Neural crest cell (in vitro differentiated cells): ENCODE results near the gene CCDC87. TPM values are rescaled to one million over a fixed set of nuclear protein-coding genes. Genes with fewer than 3 reads are reported as not detected.

Experiments
- DNase-seq: peaks from one replicate; pipeline ENCODE4 v3.0.0; 2021; ENCODE audit warnings: low read depth, mixed read lengths, low spot score
- H3K27ac Mint-ChIP-seq: one replicate; pipeline ENCODE4 v1.8.0; 2021; ENCODE audit warnings: mild to moderate bottlenecking, mixed read lengths; ENCODE audit not compliant: unreplicated experiment
- H3K27me3 Mint-ChIP-seq: 2 replicates; pipeline ENCODE4 v1.8.0; 2021; ENCODE audit warnings: low read depth, mild to moderate bottlenecking, mixed read lengths
- H3K36me3 Mint-ChIP-seq: 2 replicates; pipeline ENCODE4 v1.8.0; 2021; ENCODE audit warnings: low read depth, mild to moderate bottlenecking, mixed read lengths
- H3K4me1 Mint-ChIP-seq: 2 replicates; pipeline ENCODE4 v1.8.0; 2021; ENCODE audit warnings: mixed read lengths
- H3K4me3 Mint-ChIP-seq: one replicate; pipeline ENCODE4 v1.8.0; 2021; ENCODE audit warnings: mild to moderate bottlenecking, mixed read lengths
- H3K9me3 Mint-ChIP-seq: 2 replicates; pipeline ENCODE4 v1.8.0; 2021; ENCODE audit warnings: mixed read lengths
- total RNA-seq: library from RNA; stranded (reverse); gene quantifications from 2 replicates; pipeline ENCODE4 v1.2.1, GENCODE V29; 2021
- TF ChIP-seq, protein P1 (sequence below): fragments of 200-600 bp; sonication (generic); conservative IDR thresholded peaks from 2 replicates; pipeline ENCODE4 v1.5.0; 2021; ENCODE audit warnings: antibody characterized with exemption, mild to moderate bottlenecking

CCDC87 gene
- total RNA-seq, 1 donor from 2014 or later: 0.93 TPM

- H3K27ac Mint-ChIP-seq: peak overlapping the region; percentile 35
- TF ChIP-seq, protein P1, sequence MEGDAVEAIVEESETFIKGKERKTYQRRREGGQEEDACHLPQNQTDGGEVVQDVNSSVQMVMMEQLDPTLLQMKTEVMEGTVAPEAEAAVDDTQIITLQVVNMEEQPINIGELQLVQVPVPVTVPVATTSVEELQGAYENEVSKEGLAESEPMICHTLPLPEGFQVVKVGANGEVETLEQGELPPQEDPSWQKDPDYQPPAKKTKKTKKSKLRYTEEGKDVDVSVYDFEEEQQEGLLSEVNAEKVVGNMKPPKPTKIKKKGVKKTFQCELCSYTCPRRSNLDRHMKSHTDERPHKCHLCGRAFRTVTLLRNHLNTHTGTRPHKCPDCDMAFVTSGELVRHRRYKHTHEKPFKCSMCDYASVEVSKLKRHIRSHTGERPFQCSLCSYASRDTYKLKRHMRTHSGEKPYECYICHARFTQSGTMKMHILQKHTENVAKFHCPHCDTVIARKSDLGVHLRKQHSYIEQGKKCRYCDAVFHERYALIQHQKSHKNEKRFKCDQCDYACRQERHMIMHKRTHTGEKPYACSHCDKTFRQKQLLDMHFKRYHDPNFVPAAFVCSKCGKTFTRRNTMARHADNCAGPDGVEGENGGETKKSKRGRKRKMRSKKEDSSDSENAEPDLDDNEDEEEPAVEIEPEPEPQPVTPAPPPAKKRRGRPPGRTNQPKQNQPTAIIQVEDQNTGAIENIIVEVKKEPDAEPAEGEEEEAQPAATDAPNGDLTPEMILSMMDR: no peak
Measured at GRCh38 chr11:66569076-66569475, 23.8 kb downstream of the CCDC87 start.

DNA sequence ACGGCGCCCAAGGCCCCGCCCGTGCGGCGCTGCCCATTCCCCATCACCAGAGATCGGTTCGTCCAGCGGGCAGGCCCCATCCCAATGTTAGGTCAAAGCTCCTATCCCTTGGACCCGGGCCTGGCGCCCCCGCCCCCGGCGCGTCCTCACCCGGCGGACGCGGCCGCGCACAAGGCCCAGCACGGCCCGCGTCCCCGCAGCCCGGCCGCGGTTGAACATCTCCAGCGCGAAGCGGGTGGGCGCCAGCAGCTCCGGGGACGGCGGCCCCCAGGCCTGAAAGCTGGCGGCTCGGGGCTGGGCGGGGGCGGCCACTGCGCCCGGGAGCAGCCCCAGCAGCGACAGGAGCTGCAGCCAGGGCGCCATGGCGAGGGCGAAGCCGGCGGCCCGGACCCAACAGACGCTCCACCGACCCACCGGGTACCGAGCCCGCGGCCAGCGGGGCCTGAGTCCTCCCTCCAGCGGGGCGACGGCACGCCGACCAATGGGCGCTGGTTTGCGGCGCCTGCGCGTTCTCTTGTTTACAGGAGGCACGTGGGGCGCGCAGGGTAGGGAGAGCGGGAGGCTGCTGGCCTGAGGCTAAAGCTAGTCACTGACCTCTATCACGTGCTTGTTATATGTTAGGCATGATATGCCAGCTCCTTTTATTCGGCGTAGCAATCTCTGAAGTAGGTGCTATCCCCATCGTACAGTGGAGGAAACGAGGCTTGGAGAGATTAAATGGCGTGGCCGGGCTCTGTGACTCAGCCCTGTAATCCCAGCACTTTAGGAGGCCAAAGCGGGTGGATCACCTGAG, 24.5 kb downstream of the CCDC87 start, which contains the start of gene CTSF:
TSS of gene CTSF (minus strand) at position 483 of the 793 bp plus-strand sequence. CDS start at position 363, 120 bp downstream.
- Mint-ChIP-seq H3K9me3 (no peaks in the 10 kb centered on the region), H3K4me1 (peaks cover 12% of the 10 kb centered on the region), H3K4me3 (no peak within 1 kb of the TSS), H3K27ac (peak within 1 kb of the TSS; percentile 35), H3K27me3 (peaks cover 2% of the 10 kb centered on the region), H3K36me3 (no peaks in the 10 kb centered on the region)
- DNase-seq: no peak
- TF ChIP-seq, protein P1: no peak

More at GRCh38 chr11:66569076-66569475, 23.8 kb downstream of the CCDC87 start:
- Mint-ChIP-seq H3K9me3 (no peaks in the 10 kb centered on the region), H3K27me3 (peaks cover 8% of the 10 kb centered on the region), H3K4me3 (no peak overlapping the region), H3K36me3 (no peaks in the 10 kb centered on the region), H3K4me1 (peaks cover 12% of the 10 kb centered on the region)
- no peak for DNase-seq

GRCh38 chr11:66567787-66568123, 25.1 kb downstream of the CCDC87 start:
- no peaks in the 10 kb centered on the region for H3K9me3 Mint-ChIP-seq
- peaks cover 12% of the 10 kb centered on the region for H3K4me1 Mint-ChIP-seq
- no peak overlapping the region for H3K4me3 Mint-ChIP-seq
- DNase-seq: no peak
- H3K27ac Mint-ChIP-seq: no peak overlapping the region
- H3K36me3 Mint-ChIP-seq: no peaks in the 10 kb centered on the region
- TF ChIP-seq, protein P1: no peak
- H3K27me3 Mint-ChIP-seq: peaks cover 2% of the 10 kb centered on the region

DNA sequence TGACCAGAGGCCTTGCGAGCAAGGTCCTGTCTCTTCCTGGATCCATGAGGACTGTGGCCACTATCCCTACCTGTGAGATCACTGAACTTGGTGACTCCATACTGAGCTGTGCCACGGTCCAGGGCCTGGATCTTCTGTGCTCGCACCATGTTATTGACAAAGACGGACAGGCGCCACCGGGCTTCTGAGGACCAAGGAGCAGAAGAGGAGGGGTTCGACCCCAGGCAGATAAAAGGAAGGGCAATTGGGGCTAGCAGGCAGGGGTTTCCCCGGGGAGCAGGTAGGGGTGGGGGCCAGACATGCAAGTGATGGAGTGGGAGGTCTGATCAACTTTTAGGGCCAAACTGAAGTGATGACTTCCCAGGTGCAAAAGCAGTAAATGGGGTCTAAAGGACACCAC, 26.6 kb downstream of the CCDC87 start:
- Mint-ChIP-seq H3K4me3 (no peak overlapping the region), H3K36me3 (no peaks in the 10 kb centered on the region), H3K27ac (no peak overlapping the region), H3K4me1 (peaks cover 12% of the 10 kb centered on the region), H3K27me3 (peaks cover 2% of the 10 kb centered on the region), H3K9me3 (no peaks in the 10 kb centered on the region)
- TF ChIP-seq, protein P1: no peak
- no peak for DNase-seq

- TF ChIP-seq, protein P1: no peak
- peaks cover under 1% of the 10 kb centered on the region for H3K4me1 Mint-ChIP-seq
- H3K36me3 Mint-ChIP-seq: no peaks in the 10 kb centered on the region
- DNase-seq: no peak
- no peak overlapping the region for H3K27ac Mint-ChIP-seq
- H3K4me3 Mint-ChIP-seq: no peak overlapping the region
- no peaks in the 10 kb centered on the region for H3K9me3 Mint-ChIP-seq
- no peaks in the 10 kb centered on the region for H3K27me3 Mint-ChIP-seq
Measured at GRCh38 chr11:66564984-66565383, 27.9 kb downstream of the CCDC87 start.
